IMR-90 (cell line): Measurements from ENCODE around the gene CLIC4. TPM values are rescaled to one million over a fixed set of nuclear protein-coding genes. Genes with fewer than 3 reads are reported as not detected.

Experiments
- ATAC-seq: fragments of 200-7000 bp; cut with Tn5 transposase; 2 replicates; pipeline ENCODE4 v1.9.1; 2020; ENCODE audit warnings: low read depth, mild to moderate bottlenecking, moderate library complexity
- BruUV-seq: library from RNA; stranded (reverse); fragments of 400-500 nt; replicated peaks from 2 replicates; lab custom pipeline; 2021; lab: Mats Ljungman, UMichigan
- CTCF ChIA-PET: fragments of 300-600 bp; formaldehyde crosslinking; extraction: SDS; loops from one replicate; lab custom pipeline; 2021; ENCODE audit warnings: antibody characterized with exemption; lab: Yijun Ruan, JAX
- POLR2A ChIA-PET: fragments of 300-600 bp; sonication (Branson Sonifier 250); formaldehyde crosslinking; loops from one replicate; lab custom pipeline; 2022; ENCODE audit warnings: antibody characterized with exemption; ENCODE audit not compliant: unreplicated experiment; lab: Charles Lee
- DNase-seq: peaks from one replicate; pipeline ENCODE4 v3.0.0; 2013
- H2AFZ ChIP-seq: replicated peaks from 2 replicates; pipeline ENCODE3; 2013; ENCODE audit warnings: low read length, mild to moderate bottlenecking; ENCODE audit not compliant: poor library complexity
- H2AK5ac ChIP-seq: 2 replicates; pipeline ENCODE4 v1.6.1; 2013; ENCODE audit warnings: low read depth, low read length, inconsistent platforms
- H2AK9ac ChIP-seq: replicated peaks from 2 replicates; pipeline ENCODE3; 2013; ENCODE audit warnings: mild to moderate bottlenecking, low read depth, low read length, moderate library complexity; ENCODE audit not compliant: poor library complexity
- H2BK120ac ChIP-seq: 2 replicates; pipeline ENCODE4 v1.6.1; 2013; ENCODE audit warnings: low read depth, low read length, inconsistent platforms
- H2BK15ac ChIP-seq: 3 replicates; pipeline ENCODE4 v1.6.1; 2013; ENCODE audit warnings: low read depth, low read length, inconsistent platforms
- H2BK20ac ChIP-seq: 2 replicates; pipeline ENCODE4 v1.6.1; 2013; ENCODE audit warnings: low read depth, mild to moderate bottlenecking, inconsistent platforms, low read length, moderate library complexity
- H2BK5ac ChIP-seq: 2 replicates; pipeline ENCODE4 v1.6.1; 2013; ENCODE audit warnings: mild to moderate bottlenecking, low read depth, low read length, inconsistent platforms; ENCODE audit not compliant: poor library complexity, severe bottlenecking
- H3K14ac ChIP-seq: replicated peaks from 2 replicates; pipeline ENCODE4 v1.6.1; 2013; ENCODE audit warnings: low read depth, low read length, inconsistent platforms
- H3K18ac ChIP-seq: 2 replicates; pipeline ENCODE4 v1.6.1; 2013; ENCODE audit warnings: low read depth, low read length, control low read depth
- H3K23ac ChIP-seq: 2 replicates; pipeline ENCODE4 v1.6.1; 2013; ENCODE audit warnings: low read depth, low read length, inconsistent platforms
- H3K27ac ChIP-seq: 2 replicates; pipeline ENCODE4 v1.5.1; 2013; ENCODE audit warnings: mild to moderate bottlenecking, control low read depth, low read length; ENCODE audit not compliant: insufficient read depth
- H3K27me3 ChIP-seq: 2 replicates; pipeline ENCODE4 v1.6.1; 2013; ENCODE audit warnings: low read length; ENCODE audit not compliant: control insufficient read depth, insufficient read depth
- H3K36me3 ChIP-seq: 2 replicates; pipeline ENCODE4 v1.6.1; 2013; ENCODE audit warnings: low read length, mixed read lengths; ENCODE audit not compliant: control insufficient read depth, insufficient read depth
- H3K4ac ChIP-seq: 2 replicates; pipeline ENCODE4 v1.6.1; 2013; ENCODE audit warnings: low read depth, low read length, inconsistent platforms
- H3K4me1 ChIP-seq: 2 replicates; pipeline ENCODE4 v1.6.1; 2013; ENCODE audit warnings: low read length, mixed read lengths; ENCODE audit not compliant: control insufficient read depth, insufficient read depth
- H3K4me2 ChIP-seq: 2 replicates; pipeline ENCODE4 v1.6.1; 2013; ENCODE audit warnings: low read depth, mild to moderate bottlenecking, control low read depth, low read length, moderate library complexity
- H3K4me3 ChIP-seq: 2 replicates; pipeline ENCODE4 v1.5.1; 2013; ENCODE audit warnings: low read depth, mild to moderate bottlenecking, control low read depth, low read length, moderate library complexity; ENCODE audit not compliant: insufficient read depth
- H3K56ac ChIP-seq: 2 replicates; pipeline ENCODE4 v1.6.1; 2013; ENCODE audit warnings: low read length, inconsistent platforms; ENCODE audit not compliant: insufficient read depth; ENCODE audit errors: extremely low read depth
- H3K79me1 ChIP-seq, 2 experiments: 2 replicates each; pipeline ENCODE4 v1.6.1; 2013; ENCODE audit warnings: low read length in 2 of 2, inconsistent platforms in 1 of 2, low read depth in 1 of 2
- H3K9ac ChIP-seq: 2 replicates; pipeline ENCODE4 v1.6.1; 2013; ENCODE audit warnings: low read depth, low read length, control low read depth
- H3K9me1 ChIP-seq: 2 replicates; pipeline ENCODE4 v1.6.1; 2013; ENCODE audit warnings: low read length, inconsistent platforms; ENCODE audit not compliant: insufficient read depth
- H3K9me3 ChIP-seq: 2 replicates; pipeline ENCODE4 v1.6.1; 2013; ENCODE audit warnings: low read length; ENCODE audit not compliant: control insufficient read depth, insufficient read depth
- H4K20me1 ChIP-seq: 2 replicates; pipeline ENCODE4 v1.6.1; 2013; ENCODE audit warnings: low read length, inconsistent platforms; ENCODE audit not compliant: insufficient read depth
- H4K5ac ChIP-seq: 2 replicates; pipeline ENCODE4 v1.6.1; 2013; ENCODE audit warnings: mild to moderate bottlenecking, low read depth, low read length, control low read depth
- H4K8ac ChIP-seq, 2 experiments: 2 replicates each; pipeline ENCODE4 v1.6.1; 2013; ENCODE audit warnings: low read depth in 2 of 2, low read length in 2 of 2, control low read depth in 1 of 2, inconsistent platforms in 1 of 2
- H4K91ac ChIP-seq: 2 replicates; pipeline ENCODE4 v1.6.1; 2013; ENCODE audit warnings: low read depth, low read length, inconsistent platforms; ENCODE audit not compliant: insufficient read depth
- BHLHE40 ChIP-seq: fragments of 150-350 bp; IDR thresholded peaks from 2 replicates; pipeline ENCODE4 v1.6.1; 2016; ENCODE audit warnings: mild to moderate bottlenecking, low read depth, low read length
- CEBPB ChIP-seq: IDR thresholded peaks from 2 replicates; pipeline ENCODE4 v1.6.1; 2012; ENCODE audit warnings: low read depth, low read length, improper control_type of control experiment
- CHD1 ChIP-seq: IDR thresholded peaks from 2 replicates; pipeline ENCODE4 v1.6.1; 2012; ENCODE audit warnings: low read depth, low read length, improper control_type of control experiment
- CTCF ChIP-seq: conservative IDR thresholded peaks from 2 replicates; pipeline ENCODE4 v1.5.1; 2012; ENCODE audit warnings: mild to moderate bottlenecking, low read depth, low read length, improper control_type of control experiment
- FOS ChIP-seq: fragments of 150-350 bp; IDR thresholded peaks from 2 replicates; pipeline ENCODE4 v1.6.1; 2016; ENCODE audit warnings: low read depth, low read length
- MAFK ChIP-seq: IDR thresholded peaks from 2 replicates; pipeline ENCODE4 v1.6.1; 2012; ENCODE audit warnings: low read depth, low read length, improper control_type of control experiment
- MAZ ChIP-seq: IDR thresholded peaks from 2 replicates; pipeline ENCODE4 v1.6.1; 2012; ENCODE audit warnings: low read depth, mild to moderate bottlenecking, low read length, improper control_type of control experiment, moderate library complexity, borderline replicate concordance
- MXI1 ChIP-seq: IDR thresholded peaks from 2 replicates; pipeline ENCODE4 v1.6.1; 2012; ENCODE audit warnings: low read depth, mild to moderate bottlenecking, low read length, moderate library complexity, borderline replicate concordance
- NFE2L2 ChIP-seq: fragments of 150-350 bp; IDR thresholded peaks from 2 replicates; pipeline ENCODE4 v1.6.1; 2016; ENCODE audit warnings: low read depth, mild to moderate bottlenecking, low read length
- POLR2A ChIP-seq: IDR thresholded peaks from 2 replicates; pipeline ENCODE4 v1.6.1; 2012; ENCODE audit warnings: mild to moderate bottlenecking, low read depth, low read length
- RAD21 ChIP-seq: IDR thresholded peaks from 2 replicates; pipeline ENCODE4 v1.6.1; 2012; ENCODE audit warnings: low read length, improper control_type of control experiment
- RCOR1 ChIP-seq: IDR thresholded peaks from 2 replicates; pipeline ENCODE4 v1.6.1; 2012; ENCODE audit warnings: mild to moderate bottlenecking, low read length, improper control_type of control experiment; ENCODE audit not compliant: insufficient replicate concordance
- RFX5 ChIP-seq: IDR thresholded peaks from 2 replicates; pipeline ENCODE4 v1.8.0; 2012; ENCODE audit warnings: low read depth, mild to moderate bottlenecking, low read length, moderate library complexity
- SMC3 ChIP-seq: fragments of 150-350 bp; IDR thresholded peaks from 2 replicates; pipeline ENCODE4 v1.6.1; 2016; ENCODE audit warnings: low read depth, mild to moderate bottlenecking, antibody characterized with exemption, low read length, moderate library complexity
- USF2 ChIP-seq: fragments of 150-350 bp; IDR thresholded peaks from 2 replicates; pipeline ENCODE4 v1.6.1; 2017; ENCODE audit warnings: mild to moderate bottlenecking, antibody characterized with exemption, low read length, low read depth
- WGBS, 2 experiments: methylation state at CpG; one replicate each; pipeline versions ENCODE4 v1.1.5 to v1.1.7; 2013; ENCODE audit warnings: missing lambda C conversion rate in 2 of 2; ENCODE audit not compliant: insufficient read length in 1 of 2; ENCODE audit errors: extremely low coverage in 2 of 2; 5-methylcytosine and 5-hydroxymethylcytosine counted together
- dilution Hi-C: fragments of 300-500 bp; cut with HindIII; formaldehyde crosslinking; loops from one replicate; pipeline ENCODE4 v1.14.3; 2018; ENCODE audit warnings: low sequenced_read_pairs; ENCODE audit not compliant: unreplicated experiment
- in situ Hi-C: fragments of 300-500 bp; cut with MboI; formaldehyde crosslinking; loops from 3 replicates; pipeline ENCODE4 v1.14.3; 2019; ENCODE audit warnings: low sequenced_read_pairs, inconsistent platforms, mixed read lengths
- intact Hi-C: fragments of 100-400 bp; cut with micrococcal nuclease; formaldehyde crosslinking; loops from 2 replicates; pipeline ENCODE4 v1.10.0; 2022
- polyA plus RNA-seq, 3 experiments: library from polyadenylated mRNA; depleted of rRNA; stranded (reverse); fragments of >200 nt; gene quantifications; 2 replicates each; pipeline ENCODE4 v1.2.3, GENCODE V29; 2012; ENCODE audit warnings: low replicate concordance in 1 of 3
- total RNA-seq: library from RNA; depleted of rRNA; stranded (reverse); fragments of >200 nt; gene quantifications from 2 replicates; pipeline ENCODE4 v1.2.3, GENCODE V29; 2012

Gene CLIC4
- total and polyA plus RNA-seq, 2 of the 4 experiments (the other 2 are of a cell fraction) = 242 to 392 TPM

GRCh38 chr1:24856787-24857506, 111.7 kb downstream of the CLIC4 start:
- POLR2A ChIA-PET = no interaction called here
- no peak for DNase-seq
- ATAC-seq = no peak
- H3K4me3 ChIP-seq = no peak overlapping the region
- no peak overlapping the region for H2BK120ac ChIP-seq
- H2AFZ ChIP-seq = no peak overlapping the region
- no peak overlapping the region for H4K5ac ChIP-seq
- dilution Hi-C loops (no loop called here), in situ Hi-C loops (loop anchor here (10.0 kb wide), 1 partner anchor 348 kb away; no protein-coding TSS in a partner anchor), intact Hi-C loops (no loop called here)
- H3K4ac ChIP-seq = no peak overlapping the region
- H2BK15ac ChIP-seq = no peak overlapping the region
- H3K56ac ChIP-seq = no peak overlapping the region
- H3K79me1 ChIP-seq = no peaks in the 10 kb centered on the region
- no TSS peak for BruUV-seq
- peaks cover 18% of the 10 kb centered on the region for H3K27me3 ChIP-seq
- H3K18ac ChIP-seq = no peak overlapping the region
- no peak overlapping the region for H3K9ac ChIP-seq
- CTCF ChIA-PET = interaction anchor here (0.7 kb wide), 1 partner anchor 9 kb away, joined by 3 read pairs; no protein-coding TSS in a partner anchor
- WGBS, 2 experiments = 73% methylated on average over 4 of the region's 16 CpGs; no CpG with 5 or more reads in 1 of the 2 experiments
- no peaks in the 10 kb centered on the region for H3K9me1 ChIP-seq
- peaks cover 4% of the 10 kb centered on the region; the same call in 1 of the 2 replicates for H4K20me1 ChIP-seq
- no peaks in the 10 kb centered on the region for H3K36me3 ChIP-seq
- no peak overlapping the region for H4K8ac ChIP-seq
- no peaks in the 10 kb centered on the region for H3K4me1 ChIP-seq
- no peak overlapping the region for H3K4me2 ChIP-seq
- no peaks in the 10 kb centered on the region for H3K9me3 ChIP-seq
- no peak overlapping the region for H3K14ac ChIP-seq
- no peak overlapping the region for H2AK5ac ChIP-seq
- H3K27ac ChIP-seq = no peak overlapping the region
- no peak overlapping the region for H2BK20ac ChIP-seq
- no peak overlapping the region for H2BK5ac ChIP-seq
- H3K23ac ChIP-seq = no peak overlapping the region
- H2AK9ac ChIP-seq = no peak overlapping the region
- H4K91ac ChIP-seq = no peak overlapping the region
- TF ChIP-seq CEBPB = no peak
- no peak for TF ChIP-seq RCOR1
- TF ChIP-seq MXI1 = no peak
- TF ChIP-seq CHD1 = no peak
- TF ChIP-seq USF2 = no peak
- TF ChIP-seq MAFK = no peak
- no peak for TF ChIP-seq RAD21
- TF ChIP-seq MAZ = no peak
- no peak for TF ChIP-seq SMC3
- TF ChIP-seq BHLHE40 = no peak
- TF ChIP-seq CTCF = no peak
- no peak for TF ChIP-seq NFE2L2
- no peak for TF ChIP-seq POLR2A
- TF ChIP-seq RFX5 = no peak
- TF ChIP-seq FOS = no peak
